Tibial artery (tissue), 4 donors: ENCODE data around the gene WNK4.
A peak's percentile ranks its signal among the peaks of the same experiment; 100 is the strongest.

Source experiments
- DNase-seq, 2 donors: peaks; one replicate each; pipeline ENCODE4 v3.0.0-alpha.2; 2019
- H3K27ac ChIP-seq, 2 donors: fragments of 200-600 bp; sonication (generic) in 1 of 2; 1 replicate in 1 of 2; 2 replicates in 1 of 2; pipeline ENCODE4 v1.5.1; 2018 to 2019; ENCODE audit warnings: mild to moderate bottlenecking in 1 of 2
- H3K27me3 ChIP-seq, 2 donors: fragments of 200-600 bp; sonication (generic) in 1 of 2; one replicate each; pipeline versions ENCODE4 v1.5.1 to v1.6.0; 2016 to 2019
- H3K36me3 ChIP-seq, 3 donors: fragments of 200-600 bp; sonication (generic) in 2 of 3; one replicate each; pipeline ENCODE4 v1.5.1; 2016 to 2019; ENCODE audit warnings: mild to moderate bottlenecking in 2 of 3
- H3K4me1 ChIP-seq, 4 donors: fragments of 200-600 bp; sonication (generic) in 2 of 4; 1 replicate in 3 of 4; 2 replicates in 1 of 4; pipeline ENCODE4 v1.5.1; 2016 to 2019
- H3K4me3 ChIP-seq, 2 donors: fragments of 200-600 bp; sonication (generic) in 1 of 2; 1 replicate in 1 of 2; 2 replicates in 1 of 2; pipeline ENCODE4 v1.5.1; 2018 to 2019; ENCODE audit warnings: mild to moderate bottlenecking in 2 of 2
- H3K9me3 ChIP-seq, 3 donors: fragments of 200-600 bp; sonication (generic) in 1 of 3; one replicate each; pipeline ENCODE4 v1.5.1; 2016 to 2019
- intact Hi-C: fragments of 100-400 bp; cut with DNase I; formaldehyde crosslinking; loops from one replicate; pipeline ENCODE4 v1.15.0; 2023; ENCODE audit warnings: low total_unique reads
- TF ChIP-seq, protein P1 (sequence below), 2 experiments: fragments of 200-600 bp in 1 of 2; fragments of 450-650 bp in 1 of 2; IDR thresholded peaks; one replicate each; pipeline ENCODE4 v1.5.1; 2017 to 2019; ENCODE audit warnings: antibody characterized with exemption in 2 of 2, mild to moderate bottlenecking in 1 of 2, moderate library complexity in 1 of 2

The WNK4 gene

DNA sequence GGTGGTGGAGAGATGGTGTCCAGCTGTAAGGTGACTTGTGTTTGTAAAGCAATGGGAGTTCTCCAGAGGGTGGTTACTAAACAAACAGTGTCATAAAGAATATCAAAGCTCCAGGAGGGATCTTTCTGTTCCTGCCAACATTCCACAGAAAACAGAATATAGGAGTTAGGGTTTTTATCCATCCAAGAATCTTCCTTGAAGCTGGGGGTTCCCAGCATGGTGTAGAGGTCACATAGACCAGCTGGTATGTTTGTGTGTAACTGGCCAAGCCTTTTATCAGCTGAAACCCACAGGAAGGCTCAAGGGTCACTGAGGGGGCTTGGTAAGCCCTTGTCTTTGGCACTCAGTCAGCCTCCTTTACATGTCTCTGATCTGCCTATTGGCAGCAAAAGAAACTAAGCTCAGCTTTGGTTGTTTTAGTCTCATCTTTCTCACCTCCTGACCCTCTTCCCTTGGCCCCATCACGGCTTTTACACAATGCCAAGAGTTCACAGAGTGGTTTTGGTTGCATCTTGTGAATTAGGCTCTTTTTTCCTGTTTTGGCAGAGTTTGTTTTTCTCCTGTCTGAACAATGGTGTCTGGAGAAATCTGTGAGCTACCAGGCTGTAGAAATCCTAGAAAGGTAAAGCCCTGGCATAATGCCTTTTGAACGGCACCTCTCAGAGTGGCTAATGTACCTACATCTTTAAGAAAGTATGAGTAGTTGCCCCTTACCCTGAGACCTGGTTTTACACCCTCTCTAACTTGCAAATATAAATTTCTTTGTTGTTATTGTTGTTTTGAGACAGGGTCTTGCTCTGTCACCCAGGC, 22.9 kb downstream of the WNK4 start:
- no peaks in the 10 kb centered on the region for H3K9me3 ChIP-seq
- no peak overlapping the region for H3K27ac ChIP-seq
- H3K36me3 ChIP-seq = no peaks in the 10 kb centered on the region
- TF ChIP-seq, protein P1, sequence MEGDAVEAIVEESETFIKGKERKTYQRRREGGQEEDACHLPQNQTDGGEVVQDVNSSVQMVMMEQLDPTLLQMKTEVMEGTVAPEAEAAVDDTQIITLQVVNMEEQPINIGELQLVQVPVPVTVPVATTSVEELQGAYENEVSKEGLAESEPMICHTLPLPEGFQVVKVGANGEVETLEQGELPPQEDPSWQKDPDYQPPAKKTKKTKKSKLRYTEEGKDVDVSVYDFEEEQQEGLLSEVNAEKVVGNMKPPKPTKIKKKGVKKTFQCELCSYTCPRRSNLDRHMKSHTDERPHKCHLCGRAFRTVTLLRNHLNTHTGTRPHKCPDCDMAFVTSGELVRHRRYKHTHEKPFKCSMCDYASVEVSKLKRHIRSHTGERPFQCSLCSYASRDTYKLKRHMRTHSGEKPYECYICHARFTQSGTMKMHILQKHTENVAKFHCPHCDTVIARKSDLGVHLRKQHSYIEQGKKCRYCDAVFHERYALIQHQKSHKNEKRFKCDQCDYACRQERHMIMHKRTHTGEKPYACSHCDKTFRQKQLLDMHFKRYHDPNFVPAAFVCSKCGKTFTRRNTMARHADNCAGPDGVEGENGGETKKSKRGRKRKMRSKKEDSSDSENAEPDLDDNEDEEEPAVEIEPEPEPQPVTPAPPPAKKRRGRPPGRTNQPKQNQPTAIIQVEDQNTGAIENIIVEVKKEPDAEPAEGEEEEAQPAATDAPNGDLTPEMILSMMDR (IDR thresholded peaks at IDR 0.05) = no peak
- no peak overlapping the region for H3K4me3 ChIP-seq
- DNase-seq = no peak
- intact Hi-C loops = no loop called here
- peaks cover 0 to 7% (median 5%) of the 10 kb centered on the region in 4 donors for H3K4me1 ChIP-seq
- no peaks in the 10 kb centered on the region for H3K27me3 ChIP-seq

DNA sequence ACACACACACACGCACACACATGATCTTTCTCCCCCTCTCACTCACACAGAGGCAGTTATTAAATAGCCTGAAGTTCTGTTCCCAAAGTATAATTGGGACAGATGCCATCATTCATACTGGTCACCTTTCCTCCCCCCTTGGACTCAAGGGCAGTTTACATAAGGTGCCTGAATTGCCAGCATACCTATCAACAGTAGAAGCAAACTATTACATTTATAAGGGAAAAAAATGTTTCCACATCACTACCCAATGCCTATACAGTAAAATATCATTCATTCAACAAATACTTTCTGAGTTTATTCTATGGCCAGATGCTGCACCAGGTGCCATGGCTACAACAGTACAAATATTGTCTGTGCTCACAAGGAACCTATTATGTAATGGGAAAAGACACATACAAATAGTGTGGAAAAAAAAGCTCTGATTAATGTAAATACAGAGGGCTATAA, 24.5 kb downstream of the WNK4 start:
- no peaks in the 10 kb centered on the region for H3K36me3 ChIP-seq
- H3K9me3 ChIP-seq = no peaks in the 10 kb centered on the region
- no peak overlapping the region for H3K27ac ChIP-seq
- no peak overlapping the region for H3K4me3 ChIP-seq
- TF ChIP-seq, protein P1 (IDR thresholded peaks at IDR 0.05) = no peak
- no peak for DNase-seq
- no peaks in the 10 kb centered on the region for H3K4me1 ChIP-seq
- intact Hi-C loops = no loop called here
- H3K27me3 ChIP-seq = no peaks in the 10 kb centered on the region

DNA sequence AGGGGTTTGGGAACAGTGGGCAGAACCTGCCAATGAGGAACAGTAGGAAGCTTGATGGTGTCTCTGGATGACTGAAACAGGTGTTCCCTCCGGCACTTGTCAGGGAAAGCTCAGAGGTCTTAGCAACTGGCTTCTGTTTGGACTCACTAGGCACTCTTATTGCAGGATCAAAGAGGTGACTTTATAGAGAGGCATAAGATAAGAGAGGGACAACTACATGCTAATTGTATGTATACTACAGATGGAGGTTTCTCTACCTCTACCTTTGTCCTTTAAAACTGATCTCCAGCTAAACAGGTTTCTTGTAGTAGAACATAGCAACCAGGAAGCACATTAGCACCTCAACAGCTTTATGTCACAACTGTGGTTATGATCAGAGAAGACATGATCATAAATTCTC, 25.8 kb downstream of the WNK4 start:
- Histone ChIP-seq H3K9me3 (no peaks in the 10 kb centered on the region), H3K36me3 (peaks cover 7 to 13% (median 8%) of the 10 kb centered on the region in 3 donors), H3K4me3 (no peak overlapping the region), H3K27ac (no peak overlapping the region), H3K4me1 (no peaks in the 10 kb centered on the region), H3K27me3 (no peaks in the 10 kb centered on the region)
- intact Hi-C loops = no loop called here
- TF ChIP-seq, protein P1 (IDR thresholded peaks at IDR 0.05) = no peak
- DNase-seq = no peak

DNA sequence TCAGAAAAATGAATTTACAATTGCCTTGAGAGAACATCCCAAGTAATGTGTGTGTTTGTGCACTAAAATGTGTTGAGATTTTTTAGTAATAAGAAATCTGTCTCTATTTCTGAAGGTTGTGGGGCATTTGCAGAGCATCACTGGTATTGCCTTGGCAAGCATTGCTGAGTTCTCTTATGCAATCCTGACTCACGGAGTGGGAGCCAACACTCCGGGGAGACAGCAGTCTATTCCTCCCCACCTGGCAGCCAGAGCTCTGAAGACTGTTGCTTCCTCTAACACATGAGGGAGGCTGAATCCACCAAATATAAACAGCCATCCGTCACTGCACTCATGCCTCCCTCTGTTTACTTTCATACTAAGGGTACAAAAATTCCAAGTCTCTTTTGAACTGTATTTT, 28.8 kb downstream of the WNK4 start:
- H3K4me3 ChIP-seq = no peak overlapping the region
- TF ChIP-seq, protein P1 (IDR thresholded peaks at IDR 0.05) = no peak
- H3K9me3 ChIP-seq = no peaks in the 10 kb centered on the region
- H3K4me1 ChIP-seq = no peaks in the 10 kb centered on the region
- intact Hi-C loops = no loop called here
- H3K27ac ChIP-seq = no peak overlapping the region
- DNase-seq = peak in 1 of 2 donors; percentile 57
- H3K36me3 ChIP-seq = peaks cover 29 to 38% (median 32%) of the 10 kb centered on the region in 3 donors
- H3K27me3 ChIP-seq = no peaks in the 10 kb centered on the region

DNA sequence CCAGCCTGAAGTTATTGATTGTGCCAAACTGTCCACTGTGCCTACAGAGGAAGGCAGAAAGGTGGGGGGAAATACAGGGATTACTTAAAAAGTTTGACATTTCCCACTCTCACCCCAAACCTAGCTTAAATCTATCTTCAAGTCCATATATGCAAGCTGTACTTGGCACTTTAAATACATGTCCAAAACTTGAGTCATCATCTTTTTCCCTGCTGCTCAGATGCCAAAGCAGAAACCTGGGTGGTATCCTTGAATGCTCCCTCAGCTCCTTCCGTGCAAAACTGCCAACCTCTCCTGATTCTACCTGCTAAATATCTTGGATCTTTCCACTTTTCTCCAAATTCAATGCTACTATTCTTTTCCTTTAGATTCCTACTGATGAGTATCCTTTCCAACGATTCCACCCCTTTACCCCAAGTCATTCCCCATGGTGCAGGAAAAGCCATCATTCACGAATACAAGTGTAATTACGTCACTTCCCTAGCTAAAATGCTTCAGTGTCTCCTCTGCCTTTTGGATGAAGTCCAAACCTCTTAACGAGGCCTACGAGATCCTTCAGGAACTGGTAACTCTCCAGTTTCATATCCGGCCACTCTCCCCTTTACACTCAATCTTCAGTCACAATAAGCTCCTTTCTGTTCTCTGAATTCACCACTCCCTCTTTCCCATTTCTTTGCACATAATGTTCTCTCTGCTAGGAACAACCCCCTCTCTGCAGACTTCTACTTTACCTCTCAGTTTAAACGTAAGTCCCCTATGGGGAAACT, 34.4 kb downstream of the WNK4 start:
- no peak for DNase-seq
- Histone ChIP-seq H3K9me3 (no peaks in the 10 kb centered on the region), H3K27me3 (no peaks in the 10 kb centered on the region), H3K27ac (no peak overlapping the region), H3K4me3 (no peak overlapping the region), H3K36me3 (peaks cover 84 to 94% (median 87%) of the 10 kb centered on the region in 3 donors), H3K4me1 (no peaks in the 10 kb centered on the region)
- intact Hi-C loops = no loop called here
- TF ChIP-seq, protein P1 (IDR thresholded peaks at IDR 0.05) = no peak
